Measurements from ENCODE around the gene CDH9.

CDH9 gene

GRCh38 chr5:26932238-26932637, 106.1 kb downstream of the CDH9 start:
- H3K27me3 Mint-ChIP-seq: no peaks in the 10 kb centered on the region
- H3K4me3 Mint-ChIP-seq: no peak overlapping the region
- H3K9me3 Mint-ChIP-seq: peaks cover 17% of the 10 kb centered on the region
- no peak overlapping the region for H3K27ac Mint-ChIP-seq (ENCODE audit: low read depth)
- no peak for ATAC-seq (replicated peaks; ENCODE audit: extremely low read depth, poor library complexity, severe bottlenecking)
- DNase-seq (ENCODE audit: low spot score in 2 of 2): no peak
- no peaks in the 10 kb centered on the region for H3K4me1 Mint-ChIP-seq
- no peaks in the 10 kb centered on the region for H3K36me3 Mint-ChIP-seq (ENCODE audit: insufficient read depth)

GRCh38 chr5:26921439-26921838, 116.9 kb downstream of the CDH9 start:
- H3K9me3 Mint-ChIP-seq: peaks cover 29% of the 10 kb centered on the region
- H3K4me1 Mint-ChIP-seq: no peaks in the 10 kb centered on the region
- ATAC-seq (replicated peaks; ENCODE audit: extremely low read depth, poor library complexity, severe bottlenecking) (no peak), DNase-seq (ENCODE audit: low spot score in 2 of 2) (no peak)
- no peak overlapping the region for H3K27ac Mint-ChIP-seq (ENCODE audit: low read depth)
- no peaks in the 10 kb centered on the region for H3K27me3 Mint-ChIP-seq
- no peak overlapping the region for H3K4me3 Mint-ChIP-seq
- no peaks in the 10 kb centered on the region for H3K36me3 Mint-ChIP-seq (ENCODE audit: insufficient read depth)

GRCh38 chr5:26903469-26903868, 134.9 kb downstream of the CDH9 start:
- no peaks in the 10 kb centered on the region for H3K27me3 Mint-ChIP-seq
- H3K9me3 Mint-ChIP-seq: peaks cover 10% of the 10 kb centered on the region
- H3K36me3 Mint-ChIP-seq (ENCODE audit: insufficient read depth): no peaks in the 10 kb centered on the region
- H3K4me3 Mint-ChIP-seq: no peak overlapping the region
- no peak overlapping the region for H3K27ac Mint-ChIP-seq (ENCODE audit: low read depth)
- DNase-seq (ENCODE audit: low spot score in 2 of 2) (no peak), ATAC-seq (replicated peaks; ENCODE audit: extremely low read depth, poor library complexity, severe bottlenecking) (no peak)
- H3K4me1 Mint-ChIP-seq: no peaks in the 10 kb centered on the region

- no peaks in the 10 kb centered on the region for H3K4me1 Mint-ChIP-seq
- H3K4me3 Mint-ChIP-seq: no peak overlapping the region
- peaks cover 32% of the 10 kb centered on the region for H3K9me3 Mint-ChIP-seq
- H3K27ac Mint-ChIP-seq (ENCODE audit: low read depth): no peak overlapping the region
- DNase-seq (ENCODE audit: low spot score in 2 of 2) (no peak), ATAC-seq (replicated peaks; ENCODE audit: extremely low read depth, poor library complexity, severe bottlenecking) (no peak)
- no peaks in the 10 kb centered on the region for H3K27me3 Mint-ChIP-seq
- H3K36me3 Mint-ChIP-seq (ENCODE audit: insufficient read depth): no peaks in the 10 kb centered on the region
These were observed 143.6 kb downstream of the CDH9 start for GRCh38 chr5:26894719-26895263.

GRCh38 chr5:26893078-26893477, 145.3 kb downstream of the CDH9 start:
- DNase-seq (ENCODE audit: low spot score in 2 of 2) (no peak), ATAC-seq (replicated peaks; ENCODE audit: extremely low read depth, poor library complexity, severe bottlenecking) (no peak)
- no peak overlapping the region for H3K27ac Mint-ChIP-seq (ENCODE audit: low read depth)
- H3K4me3 Mint-ChIP-seq: no peak overlapping the region
- no peaks in the 10 kb centered on the region for H3K4me1 Mint-ChIP-seq
- H3K9me3 Mint-ChIP-seq: peaks cover 20% of the 10 kb centered on the region
- H3K36me3 Mint-ChIP-seq (ENCODE audit: insufficient read depth): no peaks in the 10 kb centered on the region
- H3K27me3 Mint-ChIP-seq: no peaks in the 10 kb centered on the region

GRCh38 chr5:26889815-26890214, 148.6 kb downstream of the CDH9 start:
- H3K27me3 Mint-ChIP-seq: no peaks in the 10 kb centered on the region
- H3K9me3 Mint-ChIP-seq: peaks cover 9% of the 10 kb centered on the region
- DNase-seq (ENCODE audit: low spot score in 2 of 2) (no peak), ATAC-seq (replicated peaks; ENCODE audit: extremely low read depth, poor library complexity, severe bottlenecking) (no peak)
- no peak overlapping the region for H3K4me3 Mint-ChIP-seq
- H3K36me3 Mint-ChIP-seq (ENCODE audit: insufficient read depth): no peaks in the 10 kb centered on the region
- no peaks in the 10 kb centered on the region for H3K4me1 Mint-ChIP-seq
- H3K27ac Mint-ChIP-seq (ENCODE audit: low read depth): no peak overlapping the region

GRCh38 chr5:26884481-26884880, 153.9 kb downstream of the CDH9 start:
- no peaks in the 10 kb centered on the region for H3K4me1 Mint-ChIP-seq
- H3K27ac Mint-ChIP-seq (ENCODE audit: low read depth): no peak overlapping the region
- H3K4me3 Mint-ChIP-seq: no peak overlapping the region
- no peak for ATAC-seq (replicated peaks; ENCODE audit: extremely low read depth, poor library complexity, severe bottlenecking)
- H3K27me3 Mint-ChIP-seq: no peaks in the 10 kb centered on the region
- H3K36me3 Mint-ChIP-seq (ENCODE audit: insufficient read depth): no peaks in the 10 kb centered on the region
- peaks cover 20% of the 10 kb centered on the region for H3K9me3 Mint-ChIP-seq
- DNase-seq (ENCODE audit: low spot score in 2 of 2): no peak

GRCh38 chr5:26883375-26883774, 155.0 kb downstream of the CDH9 start:
- Mint-ChIP-seq H3K4me1 (no peaks in the 10 kb centered on the region), H3K36me3 (ENCODE audit: insufficient read depth) (no peaks in the 10 kb centered on the region), H3K27ac (ENCODE audit: low read depth) (no peak overlapping the region), H3K27me3 (no peaks in the 10 kb centered on the region), H3K9me3 (peaks cover 20% of the 10 kb centered on the region), H3K4me3 (no peak overlapping the region)
- ATAC-seq (replicated peaks; ENCODE audit: extremely low read depth, poor library complexity, severe bottlenecking) (no peak), DNase-seq (ENCODE audit: low spot score in 2 of 2) (no peak)

- Mint-ChIP-seq H3K9me3 (peaks cover 21% of the 10 kb centered on the region), H3K4me1 (no peaks in the 10 kb centered on the region), H3K4me3 (no peak overlapping the region), H3K27me3 (no peaks in the 10 kb centered on the region), H3K36me3 (ENCODE audit: insufficient read depth) (no peaks in the 10 kb centered on the region), H3K27ac (ENCODE audit: low read depth) (no peak overlapping the region)
- ATAC-seq (replicated peaks; ENCODE audit: extremely low read depth, poor library complexity, severe bottlenecking): no peak
- DNase-seq (ENCODE audit: low spot score in 2 of 2): no peak
These were observed 156.5 kb downstream of the CDH9 start for GRCh38 chr5:26881901-26882300.

GRCh38 chr5:26877154-26877553, 161.2 kb downstream of the CDH9 start:
- no peak for DNase-seq (ENCODE audit: low spot score in 2 of 2)
- Mint-ChIP-seq H3K27ac (ENCODE audit: low read depth) (no peak overlapping the region), H3K36me3 (ENCODE audit: insufficient read depth) (no peaks in the 10 kb centered on the region), H3K9me3 (peaks cover 30% of the 10 kb centered on the region), H3K4me3 (no peak overlapping the region), H3K27me3 (no peaks in the 10 kb centered on the region), H3K4me1 (no peaks in the 10 kb centered on the region)
- ATAC-seq (replicated peaks; ENCODE audit: extremely low read depth, poor library complexity, severe bottlenecking): no peak

- Mint-ChIP-seq H3K36me3 (ENCODE audit: insufficient read depth) (no peaks in the 10 kb centered on the region), H3K9me3 (peaks cover 14% of the 10 kb centered on the region), H3K4me1 (no peaks in the 10 kb centered on the region), H3K27me3 (no peaks in the 10 kb centered on the region), H3K4me3 (no peak overlapping the region), H3K27ac (ENCODE audit: low read depth) (no peak overlapping the region)
- no peak for DNase-seq (ENCODE audit: low spot score in 2 of 2)
- no peak for ATAC-seq (replicated peaks; ENCODE audit: extremely low read depth, poor library complexity, severe bottlenecking)
These were observed 166.0 kb downstream of the CDH9 start for GRCh38 chr5:26872337-26872736.

- no peak overlapping the region for H3K4me3 Mint-ChIP-seq
- no peaks in the 10 kb centered on the region for H3K4me1 Mint-ChIP-seq
- no peak overlapping the region for H3K27ac Mint-ChIP-seq (ENCODE audit: low read depth)
- DNase-seq (ENCODE audit: low spot score in 2 of 2) (no peak), ATAC-seq (replicated peaks; ENCODE audit: extremely low read depth, poor library complexity, severe bottlenecking) (no peak)
- H3K9me3 Mint-ChIP-seq: peaks cover 20% of the 10 kb centered on the region
- no peaks in the 10 kb centered on the region for H3K36me3 Mint-ChIP-seq (ENCODE audit: insufficient read depth)
- H3K27me3 Mint-ChIP-seq: no peaks in the 10 kb centered on the region
These were observed 168.6 kb downstream of the CDH9 start for GRCh38 chr5:26869781-26870180.

GRCh38 chr5:26868504-26868903, 169.9 kb downstream of the CDH9 start:
- H3K9me3 Mint-ChIP-seq: peaks cover 14% of the 10 kb centered on the region
- no peaks in the 10 kb centered on the region for H3K36me3 Mint-ChIP-seq (ENCODE audit: insufficient read depth)
- no peak overlapping the region for H3K27ac Mint-ChIP-seq (ENCODE audit: low read depth)
- H3K4me3 Mint-ChIP-seq: no peak overlapping the region
- no peaks in the 10 kb centered on the region for H3K4me1 Mint-ChIP-seq
- DNase-seq (ENCODE audit: low spot score in 2 of 2): no peak
- ATAC-seq (replicated peaks; ENCODE audit: extremely low read depth, poor library complexity, severe bottlenecking): no peak
- H3K27me3 Mint-ChIP-seq: no peaks in the 10 kb centered on the region

GRCh38 chr5:26864061-26864460, 174.3 kb downstream of the CDH9 start:
- DNase-seq (ENCODE audit: low spot score in 2 of 2) (no peak), ATAC-seq (replicated peaks; ENCODE audit: extremely low read depth, poor library complexity, severe bottlenecking) (no peak)
- Mint-ChIP-seq H3K4me3 (no peak overlapping the region), H3K36me3 (ENCODE audit: insufficient read depth) (no peaks in the 10 kb centered on the region), H3K4me1 (no peaks in the 10 kb centered on the region), H3K9me3 (peaks cover 20% of the 10 kb centered on the region), H3K27me3 (no peaks in the 10 kb centered on the region), H3K27ac (ENCODE audit: low read depth) (no peak overlapping the region)
